NCI-H2081 (cell line): Measurements from ENCODE around the gene CHST11.
"Not testable (repeated sequence)": the region's sequence is repeated elsewhere in the genome, so short reads cannot be mapped to it uniquely, and the experiment has no call there.

Source experiments
- DNase-seq, 2 experiments: peaks; one replicate each; lab custom pipeline; 2025; lab: John Stamatoyannopoulos, UW

The CHST11 gene

DNA sequence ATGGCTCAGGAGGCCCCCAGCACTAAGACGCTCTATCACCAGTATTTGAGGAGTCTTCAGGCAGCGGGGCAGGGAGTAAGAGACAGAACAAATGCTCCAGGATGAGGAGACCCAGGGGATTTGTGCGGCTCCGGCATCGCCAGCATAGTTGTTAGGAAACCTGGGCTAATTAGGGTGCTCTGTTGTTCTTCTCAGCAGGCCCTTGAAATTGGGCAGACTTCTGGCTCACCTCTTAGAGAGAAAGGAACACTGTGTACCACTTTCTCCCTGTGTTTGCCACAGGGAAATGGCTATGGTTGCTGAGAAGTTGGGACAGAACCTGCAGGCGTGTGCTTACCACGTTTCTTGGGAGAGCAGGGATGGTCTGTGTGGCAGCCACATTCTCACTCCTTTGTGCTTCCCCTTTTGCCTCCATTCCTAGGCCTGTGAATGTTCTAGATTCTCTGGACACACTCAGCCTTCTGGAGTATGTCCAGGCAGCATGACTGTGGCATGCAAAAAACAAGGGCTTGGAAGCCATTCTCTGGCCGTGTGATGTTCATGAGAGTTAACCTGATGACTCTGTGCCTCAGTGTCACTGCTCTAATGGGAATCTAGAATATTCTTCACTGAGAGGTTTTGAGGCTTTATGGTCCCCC, 109.0 kb downstream of the CHST11 start:
- no peak for DNase-seq

DNA sequence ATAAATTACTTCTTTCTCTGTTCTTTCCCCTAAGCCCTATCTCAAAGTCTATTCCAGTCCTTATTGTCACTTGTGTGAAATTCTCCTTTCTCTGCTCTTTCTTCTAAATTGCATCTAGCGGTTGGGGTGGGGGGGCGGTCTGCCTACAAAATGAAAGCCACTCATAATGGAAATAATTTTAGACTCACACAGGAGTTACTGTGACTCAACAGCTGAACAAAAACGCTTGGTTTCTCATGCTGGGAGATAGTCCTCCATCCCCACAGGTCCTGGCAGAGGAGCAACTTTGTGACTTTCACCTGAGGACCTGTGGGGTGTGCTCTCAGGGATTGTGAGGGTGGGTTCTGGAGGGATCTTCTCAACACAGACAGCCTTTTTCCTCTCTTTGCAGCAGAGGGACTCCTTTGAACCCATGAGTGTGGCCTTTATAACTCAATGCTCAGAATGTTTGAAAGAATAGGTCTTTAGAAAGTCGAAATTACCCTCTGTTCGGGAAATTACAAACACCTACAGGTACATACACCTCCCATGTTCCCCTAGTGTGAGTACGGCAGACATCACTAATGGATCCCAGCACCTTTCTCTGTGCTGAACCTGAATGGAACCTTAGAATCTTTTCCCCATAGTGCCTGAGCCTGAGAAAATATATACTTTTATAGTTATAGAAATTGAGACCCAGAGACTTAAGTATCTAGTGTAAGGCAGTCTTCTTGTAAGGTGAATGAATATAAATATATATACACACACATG, 109.7 kb downstream of the CHST11 start:
- DNase-seq: no peak

DNA sequence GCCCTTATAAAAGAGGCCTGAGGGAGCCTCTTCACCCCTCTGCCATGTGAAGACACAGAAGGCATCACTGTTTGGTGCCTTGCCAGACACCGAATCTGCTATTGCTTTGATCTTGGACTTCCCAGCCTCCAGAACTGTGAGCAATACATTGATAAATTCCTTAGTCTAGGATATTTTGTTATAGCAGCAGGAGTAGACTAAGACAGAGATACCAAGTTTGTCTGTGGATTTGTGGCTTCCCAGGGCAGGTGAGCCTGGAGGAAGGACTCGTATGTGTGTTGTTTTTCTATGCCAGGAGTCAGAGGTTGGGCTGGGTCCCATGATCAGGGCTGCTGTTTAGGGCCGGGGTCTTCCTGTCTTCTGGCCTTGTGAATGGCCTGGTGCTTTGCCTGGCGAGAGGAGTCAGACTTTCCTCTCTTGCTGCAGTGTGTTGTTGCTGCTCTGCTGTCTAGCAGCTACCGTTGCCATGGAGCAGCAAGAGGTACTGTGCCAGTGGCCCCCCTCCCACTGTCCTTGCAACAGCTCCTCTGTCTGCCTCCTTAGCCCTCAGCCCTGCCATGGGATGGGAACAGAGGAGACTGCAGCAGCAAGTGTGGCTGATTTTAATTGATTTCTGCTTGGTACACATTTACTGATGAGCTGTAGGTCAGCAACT, 111.2 kb downstream of the CHST11 start:
- no peak for DNase-seq

DNA sequence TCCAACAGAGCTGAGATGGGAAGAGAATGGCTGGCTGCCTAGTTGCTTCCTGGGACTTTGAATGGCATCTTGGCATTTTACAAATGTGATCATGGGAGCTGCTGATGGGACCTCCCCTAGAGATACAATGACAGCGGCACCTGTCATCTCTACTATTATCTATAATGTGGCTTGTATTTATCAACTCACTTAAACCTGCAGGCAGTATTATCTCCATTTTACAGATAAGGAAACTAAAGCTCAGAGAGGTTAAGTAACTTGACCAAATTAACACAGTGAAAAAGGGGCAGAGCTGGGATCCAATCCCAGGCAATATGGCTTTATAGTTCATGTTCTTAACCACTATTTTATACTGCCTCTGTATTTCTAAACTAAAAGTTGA, 111.7 kb downstream of the CHST11 start:
- no peak for DNase-seq

DNA sequence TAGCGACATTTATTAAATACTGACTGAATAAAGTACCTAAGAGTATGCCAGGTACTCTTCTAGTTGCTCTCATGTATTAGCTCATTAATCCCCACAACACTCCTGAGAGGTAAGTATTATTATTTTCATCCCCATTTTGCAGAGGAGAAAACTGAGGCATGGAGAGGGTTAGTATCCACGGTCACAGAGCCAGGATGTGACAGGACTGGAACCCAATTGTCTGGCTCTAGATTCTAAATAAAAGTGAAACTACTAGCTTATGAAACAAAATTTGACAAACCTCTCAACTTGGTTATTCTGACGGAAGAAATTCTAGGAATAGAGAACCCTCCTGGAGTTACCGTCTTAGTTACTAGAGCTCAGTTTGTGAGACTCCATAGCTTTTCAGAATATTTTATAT, 112.2 kb downstream of the CHST11 start:
- DNase-seq: no peak

DNA sequence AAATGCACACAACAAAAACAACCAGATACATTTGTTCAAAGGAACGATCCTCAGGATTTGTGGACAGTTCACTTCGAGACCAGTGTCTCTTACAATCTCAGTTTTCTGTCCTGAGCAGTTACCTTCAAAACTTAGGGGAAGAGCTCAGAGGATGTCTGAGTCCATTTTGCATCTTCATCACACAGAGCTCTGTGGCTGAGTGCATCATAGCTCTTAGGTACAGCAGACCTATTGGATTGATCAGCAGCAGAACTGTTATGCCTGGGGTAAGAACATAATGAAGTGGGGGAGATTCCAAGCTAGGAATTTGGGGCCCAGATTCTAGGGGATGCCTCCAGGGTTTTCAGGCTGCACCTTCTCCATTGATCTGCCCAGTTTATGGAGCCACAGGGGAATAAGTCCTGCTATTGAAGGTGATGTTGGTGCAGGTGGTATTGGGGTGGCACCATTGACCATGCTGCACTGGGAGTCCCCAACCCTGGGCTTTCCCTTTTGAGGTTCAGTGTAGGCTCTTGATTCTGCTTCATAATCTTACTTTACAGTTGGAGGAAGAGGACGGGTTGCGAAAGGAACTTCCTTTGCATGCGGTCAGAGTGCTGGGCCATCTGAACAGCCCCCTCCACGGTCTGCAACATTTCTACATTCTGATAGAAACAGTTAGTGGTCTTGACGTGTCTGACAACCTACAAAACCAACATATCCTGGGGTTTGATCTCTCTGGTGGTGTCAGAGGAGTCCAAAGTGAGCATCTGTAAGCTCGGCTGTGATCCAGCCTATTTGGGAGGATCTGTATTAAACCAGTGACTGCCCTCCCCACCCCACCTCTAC, 112.8 kb downstream of the CHST11 start:
- DNase-seq: no peak

DNA sequence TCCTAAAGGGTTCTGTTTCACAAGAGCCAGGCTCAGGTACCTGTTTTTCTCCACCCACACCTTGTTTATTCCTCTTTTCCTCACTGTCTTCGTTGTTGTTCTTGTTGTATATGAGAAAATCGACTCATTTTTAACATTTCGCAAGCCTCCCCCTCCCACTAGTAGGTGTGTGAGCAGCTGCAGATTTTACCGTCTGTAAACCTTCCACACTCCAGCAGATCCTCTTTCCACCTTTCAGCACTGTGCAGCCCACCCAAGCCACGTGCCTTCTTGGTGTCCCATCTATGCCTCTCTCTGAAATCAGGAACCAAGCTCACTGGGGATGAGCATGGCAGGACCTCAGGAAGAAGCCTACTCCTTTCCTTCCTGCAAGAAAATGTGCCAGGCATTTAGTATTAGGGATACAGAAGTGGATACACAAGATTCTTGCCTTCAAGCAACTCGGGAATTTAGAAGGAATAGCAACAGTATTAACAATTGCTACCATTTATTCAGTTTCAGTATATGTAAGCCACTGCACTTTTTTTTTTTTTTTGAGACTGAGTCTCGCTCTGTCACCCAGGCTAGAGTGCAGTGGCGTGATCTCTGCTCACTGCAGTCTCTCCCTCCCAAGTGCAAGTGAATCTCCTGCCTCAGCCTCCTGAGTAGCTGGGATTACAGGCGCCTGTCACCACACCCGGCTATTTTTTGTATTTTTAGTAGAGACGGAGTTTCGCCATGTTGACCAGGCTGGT, 113.6 kb downstream of the CHST11 start:
- DNase-seq: no peak

DNA sequence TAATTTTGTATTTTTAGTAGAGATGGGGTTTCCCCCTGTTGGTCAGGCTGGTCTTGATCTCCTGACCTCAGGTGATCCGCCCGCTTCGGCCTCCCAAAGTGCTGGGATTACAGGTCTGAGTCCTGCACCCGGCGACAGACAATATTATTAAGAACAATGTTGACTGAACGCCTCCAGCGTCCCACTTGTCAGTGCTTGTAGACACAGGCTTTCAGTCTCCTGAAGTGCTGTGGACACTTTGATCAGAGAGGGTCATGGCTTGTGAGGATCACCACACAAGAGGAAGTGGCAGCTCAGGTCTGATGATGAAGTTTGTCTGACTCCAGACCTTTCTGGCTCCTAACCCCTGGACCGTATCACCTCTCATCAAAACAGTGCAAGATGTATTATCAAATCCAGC, 114.6 kb downstream of the CHST11 start:
- DNase-seq: no peak

DNA sequence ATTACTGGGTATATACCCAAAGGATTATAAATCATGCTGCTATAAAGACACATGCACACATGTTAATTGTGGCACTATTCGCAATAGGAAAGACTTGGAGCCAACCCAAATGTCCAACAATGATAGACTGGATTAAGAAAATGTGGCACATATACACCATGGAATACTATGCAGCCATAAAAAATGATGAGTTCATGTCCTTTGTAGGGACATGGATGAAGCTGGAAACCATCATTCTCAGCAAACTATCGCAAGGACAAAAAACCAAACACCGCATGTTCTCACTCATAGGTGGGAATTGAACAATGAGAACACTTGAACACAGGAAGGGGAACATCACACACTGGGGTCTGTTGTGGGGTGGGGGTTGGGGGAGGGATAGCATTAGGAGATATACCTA, 117.6 kb downstream of the CHST11 start:
- DNase-seq: not testable (repeated sequence)

DNA sequence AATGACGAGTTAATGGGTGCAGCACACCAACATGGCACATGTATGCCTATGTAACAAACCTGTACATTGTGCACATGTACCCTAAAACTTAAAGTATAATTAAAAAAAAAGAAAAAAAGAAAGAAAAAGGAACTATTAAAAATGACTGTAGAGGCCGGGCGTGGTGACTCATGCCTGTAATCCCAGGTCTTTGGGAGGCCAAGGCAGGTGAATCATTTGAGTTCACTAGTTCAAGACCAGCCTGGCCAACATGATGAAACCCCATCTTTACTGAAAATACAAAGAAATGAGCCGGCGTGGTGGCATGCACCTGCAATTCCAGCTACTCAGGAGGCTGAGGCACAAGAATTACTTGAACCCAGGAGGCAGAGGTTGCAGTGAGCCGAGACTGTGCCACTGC, 118.0 kb downstream of the CHST11 start:
- not testable (repeated sequence) for DNase-seq

DNA sequence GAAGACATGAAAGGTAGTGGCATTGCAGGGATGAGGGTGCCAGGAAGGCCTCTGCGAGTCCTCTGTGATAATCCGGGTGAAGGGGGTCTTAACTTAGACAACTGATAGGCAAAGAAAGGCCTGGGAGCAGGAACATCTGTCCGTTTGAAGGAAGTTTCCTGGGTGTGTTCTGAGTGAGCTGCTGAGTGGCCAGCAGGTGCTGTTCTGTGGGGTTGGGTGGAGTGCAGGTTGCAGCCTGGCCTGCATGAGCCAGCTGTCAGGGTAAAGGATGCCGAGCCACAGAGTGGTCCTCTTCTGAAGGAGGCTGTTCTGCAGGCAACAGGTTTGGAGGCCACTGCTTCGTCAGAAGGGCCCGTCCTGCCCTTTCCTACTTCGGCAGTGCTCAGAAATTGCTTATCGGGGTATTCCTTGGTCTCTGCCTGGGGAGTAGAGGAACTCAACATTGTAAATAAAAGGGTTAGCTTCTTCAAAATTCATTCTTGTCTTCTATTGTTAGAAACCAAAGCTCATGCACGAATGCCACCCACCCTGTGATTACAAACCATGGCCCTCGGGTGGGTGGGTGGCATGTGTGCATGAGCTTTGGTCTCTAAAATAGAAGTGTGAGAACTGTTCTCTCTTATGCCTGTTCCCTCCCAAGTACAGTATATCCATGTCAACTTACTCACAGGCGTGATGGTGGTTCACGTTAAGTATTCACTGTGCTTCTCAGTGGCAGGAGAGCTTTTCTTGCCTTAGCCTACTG, 118.9 kb downstream of the CHST11 start:
- no peak for DNase-seq

DNA sequence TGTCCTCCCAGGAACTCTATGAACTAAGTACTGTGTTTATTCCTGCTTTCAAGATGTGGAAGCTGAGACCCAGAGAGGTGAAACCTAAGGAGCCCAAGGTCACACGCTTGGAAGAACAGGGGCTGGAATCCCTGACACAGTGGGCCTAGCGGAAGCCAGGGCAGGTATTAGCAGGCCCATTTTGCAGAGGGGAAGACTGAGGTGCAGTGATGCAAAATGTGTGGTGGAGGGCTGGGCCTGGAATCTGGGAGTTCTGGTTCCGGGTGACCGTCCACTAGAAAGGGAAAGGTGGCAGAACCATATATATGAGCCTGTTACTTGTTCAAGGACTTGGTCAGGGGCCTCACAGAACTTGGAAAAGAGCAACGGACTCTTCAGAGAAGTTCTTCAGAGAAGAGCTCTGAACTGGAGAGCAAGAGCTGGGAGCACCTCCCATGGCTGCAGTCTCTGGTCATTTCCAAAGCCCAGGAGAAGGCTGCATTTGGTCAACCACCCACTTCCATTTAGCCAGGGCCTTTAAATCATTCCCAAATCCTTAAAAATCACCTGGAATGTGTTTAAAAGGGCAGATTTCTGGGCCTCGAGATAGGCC, 119.5 kb downstream of the CHST11 start:
- DNase-seq: no peak

DNA sequence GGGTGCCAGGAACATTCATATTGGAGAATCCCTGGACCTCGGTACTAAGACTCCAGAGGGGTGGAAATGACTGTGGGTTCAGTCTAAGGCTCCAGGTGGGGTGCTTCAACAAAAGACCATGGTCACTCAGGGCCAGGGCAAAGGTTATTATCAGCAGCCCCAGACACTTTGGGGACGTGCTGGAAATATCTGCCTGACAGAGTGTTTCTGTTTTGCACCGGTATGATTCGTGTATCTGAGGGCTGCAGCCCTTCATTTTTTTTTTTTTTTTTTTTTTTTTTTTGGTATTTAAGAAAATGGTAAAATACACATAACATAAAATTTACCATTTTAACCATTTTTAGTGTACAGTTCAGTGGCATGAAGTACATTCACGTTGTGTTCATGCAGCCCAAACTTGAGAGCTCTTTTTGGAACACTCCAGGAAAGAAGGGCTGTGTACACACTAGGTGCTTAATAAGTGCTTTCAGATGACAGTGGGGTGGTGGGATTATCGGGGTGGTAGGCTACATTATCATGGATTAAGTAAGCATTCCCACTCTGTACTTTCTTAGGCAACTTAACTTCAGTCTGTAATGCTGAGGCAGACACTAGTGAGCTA, 120.3 kb downstream of the CHST11 start:
- DNase-seq: no peak

DNA sequence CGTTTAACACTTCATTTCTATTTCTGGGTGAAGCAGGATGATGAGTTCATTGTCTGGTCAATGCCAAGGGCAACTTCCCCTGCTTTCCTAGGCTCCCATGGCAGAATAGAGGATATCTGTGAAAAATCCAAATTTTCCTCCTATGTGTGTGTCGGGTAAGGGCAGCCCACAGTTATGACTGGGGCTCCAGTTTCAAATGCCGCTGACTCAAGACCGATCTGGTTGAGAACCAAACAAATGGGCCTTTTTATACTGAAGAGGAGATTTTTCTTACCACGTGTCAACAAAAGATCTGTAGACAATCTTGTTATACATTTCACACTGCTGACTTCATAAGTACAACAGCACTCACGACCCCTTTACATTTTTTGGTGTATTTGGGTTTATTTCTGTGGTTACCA, 120.8 kb downstream of the CHST11 start:
- DNase-seq: no peak

DNA sequence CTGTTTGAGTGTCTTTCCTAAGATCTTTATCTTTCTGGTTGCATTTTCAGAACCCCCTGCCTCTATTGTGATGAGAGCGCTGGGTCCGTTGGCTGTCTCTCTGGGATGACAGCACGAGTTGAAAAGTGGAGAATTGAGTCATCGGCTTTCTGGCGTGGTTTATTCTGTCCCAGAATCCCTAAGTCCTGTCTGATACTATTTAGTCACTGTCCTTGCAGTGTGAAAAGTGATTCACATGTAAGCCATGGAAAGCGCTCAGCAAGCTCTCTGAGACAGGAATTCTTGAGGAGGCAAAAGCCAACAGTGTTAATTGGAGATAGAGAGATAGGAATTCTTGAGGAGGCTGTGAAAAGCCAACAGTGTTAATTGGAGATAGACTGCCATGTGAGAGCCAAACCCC, 121.7 kb downstream of the CHST11 start:
- DNase-seq: no peak

DNA sequence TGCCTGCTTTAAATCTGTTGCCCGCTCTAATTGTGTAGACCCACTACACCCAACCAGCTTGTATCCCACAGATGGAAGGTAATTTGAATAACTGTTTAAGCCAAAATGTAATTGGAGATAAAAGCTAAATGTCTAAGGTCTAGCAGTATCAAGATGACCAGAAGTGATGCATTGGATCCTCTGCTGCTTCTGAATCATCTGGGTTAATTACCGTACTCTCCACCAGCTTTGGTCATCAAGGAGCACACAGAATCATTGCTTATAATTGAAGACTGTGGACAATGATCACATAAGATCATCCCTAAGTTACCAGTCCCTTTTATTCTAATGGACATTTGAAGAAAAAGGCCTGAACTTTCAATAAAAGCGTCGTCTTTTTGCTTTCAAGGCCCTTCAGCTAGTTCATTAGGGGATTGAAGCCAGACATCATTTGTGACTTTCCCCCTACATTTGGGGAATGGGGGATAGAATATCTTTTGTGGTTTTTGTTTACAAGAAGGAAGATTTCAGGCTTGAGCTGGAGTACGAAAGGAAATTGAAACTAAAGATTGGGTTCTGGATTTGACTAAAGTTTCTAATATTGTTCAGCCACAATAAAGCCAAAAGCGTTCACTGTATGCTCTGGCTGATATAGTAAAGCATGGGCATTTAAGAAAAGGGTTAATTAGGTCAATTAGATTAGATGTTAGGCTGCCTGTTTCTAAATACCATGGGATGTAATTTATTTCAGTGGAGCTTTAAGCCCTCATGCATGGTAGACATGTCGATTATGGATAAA, 123.2 kb downstream of the CHST11 start:
- DNase-seq: no peak

DNA sequence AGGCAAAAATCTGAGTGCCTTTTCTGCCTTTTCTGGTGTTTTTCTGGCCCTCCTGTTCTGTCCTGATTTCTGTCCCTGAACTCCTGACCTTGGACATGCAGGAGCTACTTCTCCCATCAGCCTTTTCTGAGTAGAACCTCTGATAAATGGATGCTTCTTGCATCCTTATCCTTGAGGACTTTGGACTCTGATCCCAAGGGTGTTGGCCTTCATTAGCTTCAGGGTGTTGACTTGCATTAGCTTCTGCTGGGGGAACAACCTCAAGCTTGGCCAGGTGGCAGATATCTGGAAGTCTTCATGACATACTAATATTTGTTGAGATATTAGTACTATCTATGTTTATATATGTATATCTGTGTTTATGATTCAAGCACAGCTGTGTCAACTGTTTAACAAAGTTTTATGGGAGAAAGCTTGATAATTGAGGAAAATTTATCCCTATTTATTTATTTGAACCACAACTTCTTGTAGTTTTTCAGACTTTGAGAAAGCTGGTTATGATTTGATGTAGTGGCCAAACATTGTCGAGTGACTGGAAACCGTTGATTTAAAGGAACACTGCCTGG, 124.3 kb downstream of the CHST11 start:
- DNase-seq: no peak

DNA sequence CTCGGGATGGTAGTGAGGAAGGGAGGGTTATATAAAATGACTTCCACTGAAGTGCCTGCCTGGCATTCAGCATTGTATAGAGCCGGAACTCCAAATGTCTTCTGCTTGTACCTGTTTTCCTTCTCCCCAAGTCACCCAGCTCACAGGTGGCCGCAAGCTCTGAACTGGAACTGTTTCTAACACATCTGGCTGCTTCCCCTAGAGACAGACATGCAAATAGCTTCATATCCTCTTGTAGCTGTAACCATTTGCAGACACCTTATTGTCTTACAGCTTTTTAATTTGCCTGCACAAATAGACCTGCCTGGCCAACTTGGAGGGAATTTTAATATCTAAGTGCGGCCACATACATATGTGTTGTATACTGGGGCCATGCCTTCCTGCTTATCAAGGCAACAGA, 126.0 kb downstream of the CHST11 start:
- no peak for DNase-seq

DNA sequence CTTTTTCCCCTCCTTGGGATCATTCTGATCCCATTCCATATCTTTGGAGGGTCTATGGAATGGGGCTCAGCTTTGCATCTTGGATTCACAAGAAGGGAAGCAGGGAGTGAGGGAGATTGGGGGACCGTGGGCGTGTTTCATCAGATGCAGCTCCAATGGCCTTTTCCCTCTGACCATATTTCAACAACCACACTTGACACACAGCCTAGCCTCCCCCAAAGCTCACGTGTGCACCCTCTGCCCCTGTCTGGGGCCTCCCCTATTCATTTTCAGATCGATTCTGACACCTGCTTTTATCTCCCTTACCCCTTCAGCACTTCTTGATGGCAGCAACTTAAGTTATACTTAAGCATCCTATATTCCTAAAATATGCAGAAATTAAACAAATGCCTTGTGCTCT, 126.6 kb downstream of the CHST11 start:
- DNase-seq: no peak
